ENCODE data around the gene GCNT2.
"Not testable (repeated sequence)": the region's sequence is repeated elsewhere in the genome, so short reads cannot be mapped to it uniquely, and the experiment has no call there.

Gene GCNT2

GRCh38 chr6:10514049-10514780 lies 6.9 kb upstream of the GCNT2 start:
- TF ChIP-seq CTCF (IDR thresholded peaks at IDR 0.05; ENCODE audit: low read depth, low read length, missing control alignments), result no peak
- no peak overlapping the region for H3K4me3 ChIP-seq (replicated peaks; ENCODE audit: low read depth, low read length)
- DNase-seq (ENCODE audit: extremely low read depth, low read depth), result no peak

GRCh38 chr6:10516953-10517352 lies 4.2 kb upstream of the GCNT2 start:
- H3K4me3 ChIP-seq (replicated peaks; ENCODE audit: low read depth, low read length), result no peak overlapping the region
- no peak for DNase-seq (ENCODE audit: extremely low read depth, low read depth)
- TF ChIP-seq CTCF (IDR thresholded peaks at IDR 0.05; ENCODE audit: low read depth, low read length, missing control alignments), result no peak

- DNase-seq (ENCODE audit: extremely low read depth, low read depth), result no peak
- H3K4me3 ChIP-seq (replicated peaks; ENCODE audit: low read depth, low read length), result no peak overlapping the region
- no peak for TF ChIP-seq CTCF (IDR thresholded peaks at IDR 0.05; ENCODE audit: low read depth, low read length, missing control alignments)
These were observed 2.4 kb upstream of the GCNT2 start for GRCh38 chr6:10518557-10519407.

- not testable (repeated sequence) for DNase-seq (ENCODE audit: extremely low read depth, low read depth)
These were observed 1.8 kb upstream of the GCNT2 start for GRCh38 chr6:10519408-10519697.

GRCh38 chr6:10520468-10520867 lies 683 bp upstream of the GCNT2 start:
- H3K4me3 ChIP-seq (replicated peaks; ENCODE audit: low read depth, low read length), result no peak overlapping the region
- no peak for TF ChIP-seq CTCF (IDR thresholded peaks at IDR 0.05; ENCODE audit: low read depth, low read length, missing control alignments)
- no peak for DNase-seq (ENCODE audit: extremely low read depth, low read depth)

More at GRCh38 chr6:10519408-10519697, 1.8 kb upstream of the GCNT2 start:
- not testable (repeated sequence) for H3K4me3 ChIP-seq (replicated peaks; ENCODE audit: low read depth, low read length)

GRCh38 chr6:10522929-10523573 lies 1.9 kb downstream of the GCNT2 start:
- TF ChIP-seq CTCF (IDR thresholded peaks at IDR 0.05; ENCODE audit: low read depth, low read length, missing control alignments), result no peak
- no peak overlapping the region for H3K4me3 ChIP-seq (replicated peaks; ENCODE audit: low read depth, low read length)
- DNase-seq (ENCODE audit: extremely low read depth, low read depth), result no peak

GRCh38 chr6:10526156-10526555 lies 5.0 kb downstream of the GCNT2 start:
- no peak for TF ChIP-seq CTCF (IDR thresholded peaks at IDR 0.05; ENCODE audit: low read depth, low read length, missing control alignments)
- no peak for DNase-seq (ENCODE audit: extremely low read depth, low read depth)
- no peak overlapping the region for H3K4me3 ChIP-seq (replicated peaks; ENCODE audit: low read depth, low read length)
